HEK293 (cell line): Measurements from ENCODE around the gene NLGN3.

Source experiments
- CTCF ChIP-seq: fragments of 450-650 bp; formaldehyde crosslinking; IDR thresholded peaks from 2 replicates; pipeline ENCODE4 v1.5.1; 2016; ENCODE audit warnings: missing biosample characterization, missing genetic modification characterization
- ZNF311 ChIP-seq: fragments of 450-650 bp; formaldehyde crosslinking; IDR thresholded peaks from 2 replicates; pipeline ENCODE4 v1.5.1; 2017; ENCODE audit warnings: missing biosample characterization, missing genetic modification characterization, borderline replicate concordance
- ZNF423 ChIP-seq: fragments of 450-650 bp; formaldehyde crosslinking; IDR thresholded peaks from 2 replicates; pipeline ENCODE4 v1.5.1; 2016; ENCODE audit warnings: missing biosample characterization, missing genetic modification characterization
- ZNF558 ChIP-seq: fragments of 450-650 bp; formaldehyde crosslinking; IDR thresholded peaks from 2 replicates; pipeline ENCODE4 v1.5.1; 2016; ENCODE audit warnings: missing biosample characterization, missing genetic modification characterization
- TF ChIP-seq, protein P1 (sequence below): fragments of 450-650 bp; formaldehyde crosslinking; IDR thresholded peaks from 2 replicates; pipeline ENCODE4 v1.5.1; 2016; ENCODE audit warnings: missing biosample characterization, missing genetic modification characterization

DNA sequence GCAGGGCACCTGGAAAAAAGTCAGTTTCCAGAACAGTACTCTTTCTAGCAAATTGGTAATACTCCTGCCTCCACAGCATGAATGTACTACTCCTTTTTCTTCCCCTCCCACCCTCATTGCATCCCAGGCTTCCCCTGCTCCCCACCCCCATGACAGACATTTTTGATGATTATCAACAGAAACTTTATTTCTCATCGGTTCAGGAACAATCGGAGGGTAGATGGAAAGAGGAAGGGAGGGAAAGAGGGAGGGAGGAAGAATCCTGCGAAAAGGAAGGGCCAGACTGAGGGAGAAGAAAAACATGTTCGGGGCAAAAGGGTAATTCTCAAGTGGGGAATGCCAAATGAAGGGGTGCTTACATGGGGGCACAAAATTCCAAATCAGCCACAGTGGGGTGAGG, 37.4 kb upstream of the NLGN3 start:
- TF ChIP-seq ZNF558 (tag by site-specific recombination) (no peak), CTCF (tag by site-specific recombination) (no peak), ZNF423 (tag by site-specific recombination) (no peak), ZNF311 (tag by site-specific recombination) (no peak)
- TF ChIP-seq, protein P1, sequence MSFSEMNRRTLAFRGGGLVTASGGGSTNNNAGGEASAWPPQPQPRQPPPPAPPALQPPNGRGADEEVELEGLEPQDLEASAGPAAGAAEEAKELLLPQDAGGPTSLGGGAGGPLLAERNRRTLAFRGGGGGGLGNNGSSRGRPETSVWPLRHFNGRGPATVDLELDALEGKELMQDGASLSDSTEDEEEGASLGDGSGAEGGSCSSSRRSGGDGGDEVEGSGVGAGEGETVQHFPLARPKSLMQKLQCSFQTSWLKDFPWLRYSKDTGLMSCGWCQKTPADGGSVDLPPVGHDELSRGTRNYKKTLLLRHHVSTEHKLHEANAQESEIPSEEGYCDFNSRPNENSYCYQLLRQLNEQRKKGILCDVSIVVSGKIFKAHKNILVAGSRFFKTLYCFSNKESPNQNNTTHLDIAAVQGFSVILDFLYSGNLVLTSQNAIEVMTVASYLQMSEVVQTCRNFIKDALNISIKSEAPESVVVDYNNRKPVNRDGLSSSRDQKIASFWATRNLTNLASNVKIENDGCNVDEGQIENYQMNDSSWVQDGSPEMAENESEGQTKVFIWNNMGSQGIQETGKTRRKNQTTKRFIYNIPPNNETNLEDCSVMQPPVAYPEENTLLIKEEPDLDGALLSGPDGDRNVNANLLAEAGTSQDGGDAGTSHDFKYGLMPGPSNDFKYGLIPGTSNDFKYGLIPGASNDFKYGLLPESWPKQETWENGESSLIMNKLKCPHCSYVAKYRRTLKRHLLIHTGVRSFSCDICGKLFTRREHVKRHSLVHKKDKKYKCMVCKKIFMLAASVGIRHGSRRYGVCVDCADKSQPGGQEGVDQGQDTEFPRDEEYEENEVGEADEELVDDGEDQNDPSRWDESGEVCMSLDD (tag by site-specific recombination): no peak
